ENCODE measurements around the gene FMNL1. TPM values are rescaled to one million over a fixed set of nuclear protein-coding genes. Genes with fewer than 3 reads are reported as not detected.

FMNL1 gene
- polyA plus RNA-seq, 1 experiment, result 2.0 TPM

DNA sequence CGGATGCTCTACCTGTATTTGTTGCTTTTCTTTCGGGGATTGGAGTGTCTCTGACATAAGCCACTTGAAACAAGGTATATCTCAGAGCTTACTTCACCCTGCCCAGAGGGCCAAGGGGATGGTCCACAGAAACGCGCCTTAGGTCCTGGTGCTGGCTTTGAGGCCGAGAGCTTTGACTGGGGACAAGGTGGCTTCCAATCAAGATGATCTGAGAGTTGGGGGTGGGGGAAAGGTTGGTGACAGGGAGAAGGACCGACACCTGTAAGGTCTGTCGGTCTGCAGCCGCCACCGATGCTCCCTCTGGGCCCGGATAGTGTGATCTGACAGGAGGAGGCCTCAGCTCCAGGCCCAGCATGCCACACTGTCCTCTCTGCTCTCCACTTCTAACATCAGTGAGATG lies 62.0 kb downstream of the FMNL1 start:
- DNase-seq (ENCODE audit: low read depth), result no peak
- TF ChIP-seq, protein P1, sequence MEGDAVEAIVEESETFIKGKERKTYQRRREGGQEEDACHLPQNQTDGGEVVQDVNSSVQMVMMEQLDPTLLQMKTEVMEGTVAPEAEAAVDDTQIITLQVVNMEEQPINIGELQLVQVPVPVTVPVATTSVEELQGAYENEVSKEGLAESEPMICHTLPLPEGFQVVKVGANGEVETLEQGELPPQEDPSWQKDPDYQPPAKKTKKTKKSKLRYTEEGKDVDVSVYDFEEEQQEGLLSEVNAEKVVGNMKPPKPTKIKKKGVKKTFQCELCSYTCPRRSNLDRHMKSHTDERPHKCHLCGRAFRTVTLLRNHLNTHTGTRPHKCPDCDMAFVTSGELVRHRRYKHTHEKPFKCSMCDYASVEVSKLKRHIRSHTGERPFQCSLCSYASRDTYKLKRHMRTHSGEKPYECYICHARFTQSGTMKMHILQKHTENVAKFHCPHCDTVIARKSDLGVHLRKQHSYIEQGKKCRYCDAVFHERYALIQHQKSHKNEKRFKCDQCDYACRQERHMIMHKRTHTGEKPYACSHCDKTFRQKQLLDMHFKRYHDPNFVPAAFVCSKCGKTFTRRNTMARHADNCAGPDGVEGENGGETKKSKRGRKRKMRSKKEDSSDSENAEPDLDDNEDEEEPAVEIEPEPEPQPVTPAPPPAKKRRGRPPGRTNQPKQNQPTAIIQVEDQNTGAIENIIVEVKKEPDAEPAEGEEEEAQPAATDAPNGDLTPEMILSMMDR (IDR thresholded peaks at IDR 0.05; ENCODE audit: insufficient read depth, low read depth, low read length), result no peak
- no peak overlapping the region for H3K4me3 ChIP-seq (ENCODE audit: low read depth, low read length)
- CTCF ChIA-PET, result interaction anchor here (0.7 to 4.0 kb wide), 9 partner anchors 10 to 108 kb away, joined by 3 to 27 read pairs (median 3); no protein-coding TSS in a partner anchor
- peaks cover 39% of the 10 kb centered on the region for H3K36me3 ChIP-seq (ENCODE audit: control insufficient read depth, insufficient read depth, low read length)
- POLR2A ChIA-PET, result no interaction called here
- no peaks in the 10 kb centered on the region for H3K27me3 ChIP-seq (ENCODE audit: control insufficient read depth, insufficient read depth, low read length)

DNA sequence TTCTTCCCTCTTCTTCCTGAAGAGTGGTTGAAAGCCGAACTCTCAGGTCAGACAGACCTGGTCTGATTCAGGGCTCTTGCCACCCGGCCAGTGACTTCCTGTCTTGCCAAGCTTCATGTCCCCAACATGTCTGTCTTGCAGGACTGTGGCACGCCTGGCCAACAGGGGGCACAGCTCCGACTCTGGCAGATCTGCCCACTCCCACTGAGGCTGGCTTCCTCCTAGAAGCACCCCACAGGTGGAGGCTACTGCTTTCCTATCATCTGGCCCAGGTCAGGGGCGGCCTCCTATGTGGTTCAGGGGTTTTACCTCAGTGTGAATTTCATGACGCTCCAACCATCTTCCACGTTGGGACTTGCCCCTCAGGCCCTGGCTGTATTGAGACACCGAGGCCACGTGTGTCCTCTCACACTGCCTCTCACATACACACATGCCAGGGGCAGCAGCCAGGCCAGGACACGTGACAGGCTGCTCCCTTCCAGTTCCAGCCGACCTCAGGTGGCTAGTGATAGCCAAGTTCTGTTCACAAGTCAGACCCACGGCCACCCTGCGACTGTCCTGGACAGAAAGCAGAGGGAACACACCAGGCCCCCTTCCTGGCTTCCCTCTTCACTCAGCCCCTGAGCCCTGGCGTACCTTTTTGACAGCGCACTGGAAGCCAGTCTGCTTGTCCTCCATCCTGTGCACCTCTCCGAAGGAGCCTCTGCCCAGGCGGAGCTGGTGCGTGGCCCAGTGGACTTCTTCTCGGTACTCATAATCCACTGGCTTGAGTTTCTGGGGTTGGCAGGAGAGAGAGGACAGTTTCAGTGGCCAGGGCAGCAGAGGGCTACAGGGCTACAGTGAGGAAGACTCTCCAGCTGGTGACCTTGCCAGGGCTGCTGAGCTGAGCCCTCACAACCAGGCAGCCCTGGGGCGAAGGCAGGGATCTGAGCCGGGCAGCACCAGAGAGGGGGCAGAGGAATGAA lies 62.8 kb downstream of the FMNL1 start:
- ChIA-PET CTCF (interaction anchor here (0.5 to 4.0 kb wide), 10 partner anchors 9 to 107 kb away, joined by 3 to 27 read pairs (median 3); no protein-coding TSS in a partner anchor), POLR2A (interaction anchor here (0.7 kb wide), 1 partner anchor 108 kb away, joined by 3 read pairs; no protein-coding TSS in a partner anchor)
- DNase-seq (ENCODE audit: low read depth), result no peak
- no peaks in the 10 kb centered on the region for H3K27me3 ChIP-seq (ENCODE audit: control insufficient read depth, insufficient read depth, low read length)
- H3K36me3 ChIP-seq (ENCODE audit: control insufficient read depth, insufficient read depth, low read length), result peaks cover 46% of the 10 kb centered on the region
- TF ChIP-seq, protein P1 (IDR thresholded peaks at IDR 0.05; ENCODE audit: insufficient read depth, low read depth, low read length), result peak; percentile 23; the same call in 1 of the 2 replicates
- no peak overlapping the region for H3K4me3 ChIP-seq (ENCODE audit: low read depth, low read length)

DNA sequence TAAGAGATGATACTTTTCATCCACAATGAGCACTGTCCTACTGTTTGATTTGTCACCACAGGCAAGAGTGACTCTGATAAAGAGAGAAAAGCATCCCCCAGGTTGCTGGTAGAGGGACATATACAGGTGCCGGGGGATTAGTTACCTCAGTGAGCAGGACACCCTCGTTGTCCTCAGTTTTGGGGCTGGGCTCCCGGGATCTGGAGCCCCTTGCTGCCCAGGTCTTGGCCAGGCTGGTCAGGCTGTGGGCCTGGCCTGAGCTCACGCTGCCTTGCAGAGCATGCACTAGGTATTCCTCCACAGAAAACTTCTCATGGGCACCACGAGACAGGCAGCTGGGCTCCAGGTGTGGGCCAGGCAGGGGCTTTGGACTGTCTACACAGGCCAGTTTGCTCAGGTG lies 64.6 kb downstream of the FMNL1 start:
- H3K27me3 ChIP-seq (ENCODE audit: control insufficient read depth, insufficient read depth, low read length), result no peaks in the 10 kb centered on the region
- POLR2A ChIA-PET, result no interaction called here
- TF ChIP-seq, protein P1 (IDR thresholded peaks at IDR 0.05; ENCODE audit: insufficient read depth, low read depth, low read length), result no peak
- DNase-seq (ENCODE audit: low read depth), result no peak
- peaks cover 54% of the 10 kb centered on the region for H3K36me3 ChIP-seq (ENCODE audit: control insufficient read depth, insufficient read depth, low read length)
- CTCF ChIA-PET, result interaction anchor here (0.9 to 4.7 kb wide), 4 partner anchors 7 to 59 kb away, joined by 3 to 40 read pairs (median 16); no protein-coding TSS in a partner anchor
- H3K4me3 ChIP-seq (ENCODE audit: low read depth, low read length), result no peak overlapping the region

DNA sequence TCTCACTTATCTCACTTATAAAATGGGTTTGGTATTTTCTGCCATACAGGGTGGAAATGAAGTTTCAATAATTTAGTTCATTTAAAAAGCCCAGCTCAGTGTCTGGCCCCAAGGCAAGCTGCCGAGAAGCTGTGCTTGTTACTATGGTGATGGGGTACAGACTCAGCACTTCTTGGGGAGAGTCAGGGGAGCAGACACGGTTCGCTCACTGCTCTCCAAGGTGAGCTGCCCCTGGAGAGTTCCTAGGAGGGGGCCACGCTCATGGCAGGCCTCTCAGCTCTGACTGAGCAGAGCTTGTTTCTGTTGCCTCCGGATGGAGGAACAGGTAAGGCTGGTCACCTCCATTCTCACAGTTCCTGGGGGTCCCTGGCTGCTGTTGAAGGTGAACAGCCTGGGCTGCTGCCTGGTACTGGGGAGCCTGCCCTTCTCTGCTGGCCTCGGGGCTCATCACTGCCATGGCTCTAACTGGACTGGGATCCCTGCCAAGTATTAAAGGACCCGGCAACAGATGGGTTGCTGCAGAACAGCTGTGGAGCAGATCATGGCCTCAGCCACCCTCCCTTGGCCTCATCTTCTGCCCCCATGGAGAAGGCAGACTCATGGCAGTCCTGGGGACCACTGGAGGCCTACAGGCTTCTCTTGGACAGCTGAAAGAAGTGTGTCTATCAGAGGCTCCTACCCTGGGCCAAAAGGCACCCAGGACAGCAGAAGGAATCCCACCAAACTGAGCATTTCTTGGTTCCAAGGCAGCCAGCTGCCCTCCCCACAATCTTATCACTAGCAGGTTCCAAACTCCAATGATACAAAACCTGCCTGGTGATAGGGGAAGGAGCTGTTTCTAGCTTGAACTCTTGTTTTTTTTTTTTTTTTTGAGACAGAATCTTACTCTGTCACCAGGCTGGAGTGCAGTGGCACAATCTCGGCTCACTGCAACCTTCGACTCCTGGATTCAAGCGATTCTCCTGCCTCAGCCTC lies 66.1 kb downstream of the FMNL1 start:
- TF ChIP-seq, protein P1 (IDR thresholded peaks at IDR 0.05; ENCODE audit: insufficient read depth, low read depth, low read length), result no peak
- Histone ChIP-seq H3K4me3 (ENCODE audit: low read depth, low read length) (no peak overlapping the region), H3K36me3 (ENCODE audit: control insufficient read depth, insufficient read depth, low read length) (peaks cover 52% of the 10 kb centered on the region), H3K27me3 (ENCODE audit: control insufficient read depth, insufficient read depth, low read length) (no peaks in the 10 kb centered on the region)
- ChIA-PET CTCF (interaction anchor here (0.5 to 4.7 kb wide), 7 partner anchors 11 to 153 kb away, joined by 3 to 40 read pairs (median 4); partner anchors contain the start of gene ACBD4), POLR2A (no interaction called here)
- no peak for DNase-seq (ENCODE audit: low read depth)

All from BJ (cell line).